Measurements from ENCODE around the gene BRD2. TPM values are rescaled to one million over a fixed set of nuclear protein-coding genes. Genes with fewer than 3 reads are reported as not detected.
A peak's percentile ranks its signal among the peaks of the same experiment; 100 is the strongest.

BRD2 gene
- total RNA-seq, 1 donor from 2014 or later = 234 TPM

DNA sequence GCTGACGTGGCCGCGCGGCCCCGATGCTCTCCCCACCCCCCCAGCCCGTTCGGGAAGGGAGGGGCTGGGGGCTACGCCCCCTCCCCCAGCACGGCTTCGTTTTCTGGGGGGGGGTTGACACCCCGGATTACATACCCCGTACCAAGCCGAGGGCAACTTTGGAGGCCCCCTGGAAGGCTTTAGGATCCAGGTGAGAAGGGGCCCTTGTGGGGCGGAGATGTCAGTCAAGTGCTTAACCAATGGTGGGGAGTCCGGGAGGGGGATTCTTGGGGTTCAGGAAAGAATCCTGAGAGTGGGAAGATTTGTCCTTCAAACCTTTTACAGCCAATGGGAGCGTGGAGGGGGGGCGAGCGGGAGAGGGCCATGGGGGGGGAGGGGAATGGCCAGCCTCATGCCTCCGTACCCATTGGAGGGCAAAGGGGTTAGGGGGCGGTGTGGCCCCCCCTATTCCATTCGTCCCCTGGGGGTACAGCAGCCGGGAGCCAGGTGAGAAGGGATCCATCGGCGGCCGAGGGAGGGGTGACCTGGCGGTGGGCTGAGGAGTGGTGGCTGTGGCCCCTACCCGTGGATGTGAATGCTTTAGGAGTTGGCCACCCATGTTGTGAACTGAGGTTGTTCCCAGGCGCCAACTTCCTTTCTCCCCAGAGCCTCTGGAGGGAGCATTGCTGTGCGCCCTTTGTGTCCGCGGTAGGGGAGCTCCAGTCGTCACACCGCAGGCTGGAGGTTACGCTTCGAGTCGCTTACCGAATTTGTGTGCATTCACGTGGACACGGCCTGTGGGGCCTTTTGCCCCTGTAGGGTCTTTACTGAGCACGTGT is 682 bp downstream of the BRD2 start:
- H2AFZ ChIP-seq (ENCODE audit: low read depth, low read length) = no peak overlapping the region
- H3K79me2 ChIP-seq (ENCODE audit: insufficient read depth, low read length) = peaks cover 53% of the 10 kb centered on the region
- H3K4me1 ChIP-seq (ENCODE audit: insufficient read depth, low read length) = peaks cover 13% of the 10 kb centered on the region
- H3K4me3 Mint-ChIP-seq (ENCODE audit: unreplicated experiment) = peak overlapping the region; percentile 100
- no peaks in the 10 kb centered on the region for H3K27me3 ChIP-seq (ENCODE audit: insufficient read depth, low read length)
- peaks cover 20% of the 10 kb centered on the region for H3K4me1 Mint-ChIP-seq (ENCODE audit: low read depth, unreplicated experiment)
- H3K27me3 Mint-ChIP-seq (ENCODE audit: low read depth, unreplicated experiment) = no peaks in the 10 kb centered on the region
- peak overlapping the region; percentile 99 for H3K9ac ChIP-seq (ENCODE audit: low read length)
- no peaks in the 10 kb centered on the region for H3K9me3 ChIP-seq (ENCODE audit: insufficient read depth, low read depth, low read length)
- H3K4me3 ChIP-seq (ENCODE audit: insufficient read depth, low read depth, low read length) = peak overlapping the region; percentile 72
- peak; percentile 72 for DNase-seq (ENCODE audit: low read depth)
- peak overlapping the region; percentile 94 for H3K4me2 ChIP-seq (ENCODE audit: low read length)
- H4K20me1 ChIP-seq (ENCODE audit: insufficient read depth, low read length) = peaks cover 20% of the 10 kb centered on the region
- no peaks in the 10 kb centered on the region for H3K9me3 Mint-ChIP-seq (ENCODE audit: unreplicated experiment)
- no peak for FAIRE-seq
- H3K27ac ChIP-seq (ENCODE audit: low read depth, low read length) = peak overlapping the region; percentile 100
- no peak for TF ChIP-seq EZH2 (IDR thresholded peaks at IDR 0.05; ENCODE audit: insufficient read depth, low read length)
- TF ChIP-seq, protein P1, sequence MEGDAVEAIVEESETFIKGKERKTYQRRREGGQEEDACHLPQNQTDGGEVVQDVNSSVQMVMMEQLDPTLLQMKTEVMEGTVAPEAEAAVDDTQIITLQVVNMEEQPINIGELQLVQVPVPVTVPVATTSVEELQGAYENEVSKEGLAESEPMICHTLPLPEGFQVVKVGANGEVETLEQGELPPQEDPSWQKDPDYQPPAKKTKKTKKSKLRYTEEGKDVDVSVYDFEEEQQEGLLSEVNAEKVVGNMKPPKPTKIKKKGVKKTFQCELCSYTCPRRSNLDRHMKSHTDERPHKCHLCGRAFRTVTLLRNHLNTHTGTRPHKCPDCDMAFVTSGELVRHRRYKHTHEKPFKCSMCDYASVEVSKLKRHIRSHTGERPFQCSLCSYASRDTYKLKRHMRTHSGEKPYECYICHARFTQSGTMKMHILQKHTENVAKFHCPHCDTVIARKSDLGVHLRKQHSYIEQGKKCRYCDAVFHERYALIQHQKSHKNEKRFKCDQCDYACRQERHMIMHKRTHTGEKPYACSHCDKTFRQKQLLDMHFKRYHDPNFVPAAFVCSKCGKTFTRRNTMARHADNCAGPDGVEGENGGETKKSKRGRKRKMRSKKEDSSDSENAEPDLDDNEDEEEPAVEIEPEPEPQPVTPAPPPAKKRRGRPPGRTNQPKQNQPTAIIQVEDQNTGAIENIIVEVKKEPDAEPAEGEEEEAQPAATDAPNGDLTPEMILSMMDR (IDR thresholded peaks at IDR 0.05; ENCODE audit: insufficient read depth, low read depth, low read length) = no peak
- peak overlapping the region; percentile 100 for H3K27ac Mint-ChIP-seq (ENCODE audit: unreplicated experiment)
- H3K36me3 ChIP-seq (ENCODE audit: insufficient read depth, low read length) = peaks cover 6% of the 10 kb centered on the region
- peaks cover 18% of the 10 kb centered on the region for H3K36me3 Mint-ChIP-seq (ENCODE audit: low read depth, unreplicated experiment)

DNA sequence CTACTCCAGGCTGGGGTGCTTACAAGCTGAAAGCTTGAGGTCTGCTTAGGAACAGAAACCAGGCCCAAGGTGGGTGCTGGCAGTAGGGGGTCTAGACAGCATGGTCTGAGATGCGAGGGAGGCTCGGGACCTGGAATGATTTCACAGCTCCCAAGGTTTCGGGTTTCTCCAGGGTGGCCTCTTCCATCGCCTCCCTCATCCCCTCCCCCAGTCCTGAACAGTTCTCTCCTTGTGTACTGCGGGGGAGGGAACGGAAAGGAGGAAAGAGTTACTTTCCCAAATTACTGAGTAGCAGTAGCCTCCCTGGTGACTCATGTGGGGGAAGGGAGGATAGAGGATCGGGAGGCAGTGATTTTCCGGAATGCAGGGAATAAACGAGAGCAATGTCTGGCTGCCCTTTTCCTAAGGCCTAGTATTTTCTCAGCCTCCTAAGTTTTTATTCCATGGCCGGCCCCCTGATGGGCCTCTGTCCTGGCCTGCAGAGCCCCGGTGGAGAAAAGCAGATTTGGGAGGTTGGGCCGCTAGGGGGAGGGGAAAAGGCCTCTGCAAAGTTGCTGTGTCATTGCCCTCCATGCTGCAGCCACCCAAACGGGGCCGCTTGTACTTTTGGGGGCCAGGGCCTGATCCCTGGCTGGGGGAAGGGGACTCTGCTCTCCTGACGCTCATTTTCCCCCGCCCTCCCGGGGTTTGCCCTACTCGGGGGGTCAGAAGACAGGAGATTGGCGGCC is 1.5 kb downstream of the BRD2 start:
- Histone ChIP-seq H2AFZ (ENCODE audit: low read depth, low read length) (no peak overlapping the region), H3K9ac (ENCODE audit: low read length) (peak overlapping the region; percentile 99), H3K27ac (ENCODE audit: low read depth, low read length) (peak overlapping the region; percentile 100), H3K4me3 (ENCODE audit: insufficient read depth, low read depth, low read length) (peak overlapping the region; percentile 72), H3K4me1 (ENCODE audit: insufficient read depth, low read length) (peaks cover 13% of the 10 kb centered on the region), H3K36me3 (ENCODE audit: insufficient read depth, low read length) (peaks cover 14% of the 10 kb centered on the region), H4K20me1 (ENCODE audit: insufficient read depth, low read length) (peaks cover 28% of the 10 kb centered on the region), H3K4me2 (ENCODE audit: low read length) (peak overlapping the region; percentile 94), H3K27me3 (ENCODE audit: insufficient read depth, low read length) (no peaks in the 10 kb centered on the region), H3K9me3 (ENCODE audit: insufficient read depth, low read depth, low read length) (no peaks in the 10 kb centered on the region), H3K79me2 (ENCODE audit: insufficient read depth, low read length) (peaks cover 61% of the 10 kb centered on the region)
- FAIRE-seq = no peak
- H3K27ac Mint-ChIP-seq (ENCODE audit: unreplicated experiment) = peak overlapping the region; percentile 100
- peaks cover 20% of the 10 kb centered on the region for H3K4me1 Mint-ChIP-seq (ENCODE audit: low read depth, unreplicated experiment)
- DNase-seq (ENCODE audit: low read depth) = peak; percentile 93
- no peaks in the 10 kb centered on the region for H3K9me3 Mint-ChIP-seq (ENCODE audit: unreplicated experiment)
- no peaks in the 10 kb centered on the region for H3K27me3 Mint-ChIP-seq (ENCODE audit: low read depth, unreplicated experiment)
- H3K36me3 Mint-ChIP-seq (ENCODE audit: low read depth, unreplicated experiment) = peaks cover 25% of the 10 kb centered on the region
- TF ChIP-seq EZH2 (IDR thresholded peaks at IDR 0.05; ENCODE audit: insufficient read depth, low read length) = no peak
- TF ChIP-seq, protein P1 (IDR thresholded peaks at IDR 0.05; ENCODE audit: insufficient read depth, low read depth, low read length) = no peak
- peak overlapping the region; percentile 100 for H3K4me3 Mint-ChIP-seq (ENCODE audit: unreplicated experiment)

Data from astrocyte (in vitro differentiated cells and primary cell).